H1 (cell line): Measurements from ENCODE around the gene TNS3. TPM values are rescaled to one million over a fixed set of nuclear protein-coding genes. Genes with fewer than 3 reads are reported as not detected.

Source experiments
- CTCF ChIA-PET: fragments of 300-600 bp; sonication (Branson Sonifier 250); formaldehyde crosslinking; loops from one replicate; lab custom pipeline; 2021; ENCODE audit not compliant: partially characterized antibody; lab: Charles Lee
- POLR2A ChIA-PET: fragments of 300-600 bp; sonication (Branson Sonifier 250); formaldehyde crosslinking; loops from one replicate; lab custom pipeline; 2021; ENCODE audit warnings: inconsistent platforms; ENCODE audit not compliant: partially characterized antibody; lab: Charles Lee
- DNase-seq, 2 experiments: peaks; one replicate each; pipeline versions ENCODE4 v3.0.0 to v3.0.0-alpha.2; 2010 to 2022; ENCODE audit warnings: low spot score in 2 of 2, low read depth in 1 of 2, mixed read lengths in 1 of 2
- FAIRE-seq: peaks from 2 replicates; lab custom pipeline; 2011; peaks lifted over from hg19 to GRCh38; lab: Jason Lieb, UNC
- H2AFZ ChIP-seq: 2 replicates; pipeline ENCODE4 v1.8.1; 2012; ENCODE audit warnings: low read length, inconsistent platforms
- H2AK5ac ChIP-seq: 2 replicates; pipeline ENCODE4 v1.6.1; 2013; ENCODE audit warnings: low read depth, low read length
- H2BK120ac ChIP-seq: replicated peaks from 2 replicates; pipeline ENCODE3; 2013; ENCODE audit warnings: low read depth, low read length, inconsistent platforms
- H2BK12ac ChIP-seq: 2 replicates; pipeline ENCODE4 v1.6.1; 2013; ENCODE audit warnings: low read depth, low read length
- H2BK15ac ChIP-seq: 2 replicates; pipeline ENCODE4 v1.6.1; 2013; ENCODE audit warnings: low read length
- H2BK20ac ChIP-seq: 2 replicates; pipeline ENCODE4 v1.6.1; 2013; ENCODE audit warnings: low read length
- H2BK5ac ChIP-seq: 2 replicates; pipeline ENCODE4 v1.6.1; 2013; ENCODE audit warnings: low read depth, low read length
- H3K14ac ChIP-seq: 2 replicates; pipeline ENCODE4 v1.6.1; 2013; ENCODE audit warnings: inconsistent platforms; ENCODE audit not compliant: insufficient read length
- H3K18ac ChIP-seq: 2 replicates; pipeline ENCODE4 v1.6.1; 2013; ENCODE audit warnings: low read length; ENCODE audit errors: extremely low read depth
- H3K23ac ChIP-seq: 2 replicates; pipeline ENCODE4 v1.6.1; 2013; ENCODE audit warnings: inconsistent platforms; ENCODE audit not compliant: insufficient read length
- H3K23me2 ChIP-seq: 2 replicates; pipeline ENCODE4 v1.6.1; 2013; ENCODE audit warnings: low read depth, low read length
- H3K27ac ChIP-seq: 2 replicates; pipeline ENCODE4 v1.6.1; 2011; ENCODE audit warnings: low read depth, low read length, inconsistent platforms
- H3K27me3 ChIP-seq, 4 experiments: replicated peaks in 1 of 4; 1 replicate in 1 of 4; 2 replicates in 3 of 4; pipeline versions ENCODE4 v1.6.1 to v1.8.1; 2011 to 2013; ENCODE audit warnings: low read length in 3 of 4, mild to moderate bottlenecking in 3 of 4, inconsistent platforms in 2 of 4, mixed read lengths in 2 of 4, moderate library complexity in 1 of 4; ENCODE audit not compliant: control insufficient read depth in 3 of 4, insufficient read depth in 3 of 4; ENCODE audit errors: extremely low read depth in 1 of 4
- H3K36me3 ChIP-seq, 4 experiments: 2 replicates each; pipeline versions ENCODE4 v1.6.1 to v1.8.1; 2011 to 2013; ENCODE audit warnings: mild to moderate bottlenecking in 4 of 4, low read length in 3 of 4, moderate library complexity in 2 of 4, control low read depth in 1 of 4, inconsistent platforms in 1 of 4; ENCODE audit not compliant: insufficient read depth in 4 of 4, control insufficient read depth in 2 of 4
- H3K4ac ChIP-seq: replicated peaks from 2 replicates; pipeline ENCODE3; 2013; ENCODE audit warnings: low read length, low read depth, mixed read lengths, inconsistent platforms; ENCODE audit not compliant: insufficient read length
- H3K4me1 ChIP-seq, 4 experiments: replicated peaks in 1 of 4; 1 replicate in 1 of 4; 2 replicates in 3 of 4; pipeline versions ENCODE4 v1.6.1 to v1.8.1; 2011 to 2013; ENCODE audit warnings: low read length in 3 of 4, inconsistent platforms in 2 of 4, mixed read lengths in 1 of 4; ENCODE audit not compliant: insufficient read depth in 4 of 4, control insufficient read depth in 3 of 4
- H3K4me2 ChIP-seq, 2 experiments: 2 replicates each; pipeline versions ENCODE4 v1.6.1 to v1.8.1; 2011 to 2013; ENCODE audit warnings: low read depth in 2 of 2, low read length in 2 of 2, control low read depth in 1 of 2, inconsistent platforms in 1 of 2, mild to moderate bottlenecking in 1 of 2; ENCODE audit not compliant: insufficient read depth in 1 of 2
- H3K4me3 ChIP-seq, 4 experiments: fragments of 200-600, 300-600 bp in 1 of 4; sonication (generic), shearing (Covaris generic), sonication (Bioruptor Twin) in 1 of 4; 2 replicates each; pipeline versions ENCODE4 v1.5.1 to v1.8.1; 2011 to 2016; ENCODE audit warnings: low read length in 4 of 4, low read depth in 3 of 4, control low read depth in 2 of 4, inconsistent platforms in 2 of 4, mild to moderate bottlenecking in 2 of 4, mixed read lengths in 1 of 4, moderate library complexity in 1 of 4; ENCODE audit not compliant: insufficient read depth in 2 of 4; ENCODE audit errors: extremely low read depth in 1 of 4
- H3K56ac ChIP-seq: replicated peaks from 2 replicates; pipeline ENCODE3; 2013; ENCODE audit warnings: low read depth, mild to moderate bottlenecking, mixed read lengths, low read length, inconsistent platforms; ENCODE audit not compliant: insufficient read length
- H3K79me1 ChIP-seq: 2 replicates; pipeline ENCODE4 v1.6.1; 2013; ENCODE audit warnings: low read depth, low read length, control low read depth
- H3K79me2 ChIP-seq, 2 experiments: 2 replicates each; pipeline versions ENCODE4 v1.6.1 to v1.8.1; 2012 to 2013; ENCODE audit warnings: low read length in 2 of 2, mild to moderate bottlenecking in 2 of 2, inconsistent platforms in 1 of 2; ENCODE audit not compliant: insufficient read depth in 2 of 2, control insufficient read depth in 1 of 2
- H3K9ac ChIP-seq, 4 experiments: replicated peaks in 1 of 4; 1 replicate in 1 of 4; 2 replicates in 3 of 4; pipeline versions ENCODE4 v1.6.1 to v1.8.1; 2011 to 2013; ENCODE audit warnings: low read depth in 3 of 4, low read length in 3 of 4, control low read depth in 2 of 4, mild to moderate bottlenecking in 2 of 4, moderate library complexity in 2 of 4, inconsistent platforms in 1 of 4; ENCODE audit errors: extremely low read depth in 1 of 4
- H3K9me3 ChIP-seq, 2 experiments: 2 replicates each; pipeline versions ENCODE4 v1.6.1 to v1.8.1; 2012 to 2013; ENCODE audit warnings: mild to moderate bottlenecking in 2 of 2, moderate library complexity in 2 of 2, control low read depth in 1 of 2, inconsistent platforms in 1 of 2, low read depth in 1 of 2, low read length in 1 of 2, mixed read lengths in 1 of 2; ENCODE audit not compliant: insufficient read depth in 2 of 2
- H4K20me1 ChIP-seq, 2 experiments: replicated peaks in 1 of 2; 2 replicates each; pipeline versions ENCODE3 to v1.8.1; 2011 to 2013; ENCODE audit warnings: inconsistent platforms in 2 of 2, low read length in 2 of 2, mild to moderate bottlenecking in 1 of 2; ENCODE audit not compliant: insufficient read depth in 2 of 2, control insufficient read depth in 1 of 2
- H4K5ac ChIP-seq: 2 replicates; pipeline ENCODE4 v1.6.1; 2013; ENCODE audit warnings: low read length, low read depth, mixed read lengths, inconsistent platforms; ENCODE audit not compliant: insufficient read length
- H4K8ac ChIP-seq: 2 replicates; pipeline ENCODE4 v1.8.0; 2013; ENCODE audit warnings: mild to moderate bottlenecking, moderate library complexity, low read length, inconsistent platforms; ENCODE audit not compliant: insufficient read depth; ENCODE audit errors: extremely low read depth
- H4K91ac ChIP-seq: replicated peaks from 2 replicates; pipeline ENCODE3; 2013; ENCODE audit warnings: low read length, mixed read lengths, inconsistent platforms; ENCODE audit not compliant: insufficient read length
- KDM5A ChIP-seq: fragments of 200-600 bp; IDR thresholded peaks from 2 replicates; pipeline ENCODE4 v1.7.1; 2012; ENCODE audit warnings: mild to moderate bottlenecking, low read length, inconsistent platforms, mixed read lengths
- RXRA ChIP-seq: IDR thresholded peaks from 2 replicates; pipeline ENCODE4 v1.6.1; 2011; ENCODE audit warnings: low read depth, mild to moderate bottlenecking, low read length, moderate library complexity; ENCODE audit not compliant: insufficient read depth
- WGBS, 2 experiments: shearing (Covaris generic) in 1 of 2; methylation state at CpG; one replicate each; pipeline versions ENCODE4 v1.1.6 to v1.1.7; 2013 to 2015; ENCODE audit warnings: low lambda C conversion rate in 2 of 2, mixed read lengths in 2 of 2, inconsistent platforms in 1 of 2, low coverage in 1 of 2, missing lambda C conversion rate in 1 of 2; ENCODE audit not compliant: insufficient replicate concordance in 2 of 2, insufficient coverage in 1 of 2, insufficient read length in 1 of 2; ENCODE audit errors: extremely low coverage in 1 of 2, missing lambda C conversion rate in 1 of 2; 5-methylcytosine and 5-hydroxymethylcytosine counted together
- polyA plus RNA-seq, 7 experiments: library from polyadenylated mRNA; depleted of rRNA in 3 of 7; stranded (reverse) in 5 of 7; unstranded in 2 of 7; fragments of >200 nt in 5 of 7; fragments of 200-250 nt in 2 of 7; gene quantifications; 1 replicate in 5 of 7; 2 replicates in 1 of 7; 4 replicates in 1 of 7; pipeline versions ENCODE4 v1.2.1 to v1.2.3, GENCODE V29; 2011 to 2013; ENCODE audit warnings: missing spikeins in 2 of 7, mixed read lengths in 2 of 7
- total RNA-seq: library from RNA; stranded (reverse); fragmentation: NEBNext Ultra II Directional; extraction: Animal tissue kit (Norgen Biotek cat#: 25700); gene quantifications from 2 replicates; pipeline ENCODE4 v1.2.1, GENCODE V29; 2021

The TNS3 gene
- total and polyA plus RNA-seq, 2 of the 8 experiments (the other 6 are each of a cell fraction or from before 2014, with no cell fraction given): 11.9 to 24.2 TPM

GRCh38 chr7:47227762-47228177, 354.1 kb downstream of the TNS3 start:
- no peak overlapping the region; the same call in 1 of the 2 replicates for H4K8ac ChIP-seq
- no peak overlapping the region for H3K4ac ChIP-seq
- no peak overlapping the region for H3K9ac ChIP-seq
- H2BK15ac ChIP-seq: no peak overlapping the region
- no peak overlapping the region for H2AK5ac ChIP-seq
- DNase-seq (no peak), FAIRE-seq (no peak)
- no peaks in the 10 kb centered on the region for H3K4me1 ChIP-seq
- no peaks in the 10 kb centered on the region for H3K79me2 ChIP-seq
- no peaks in the 10 kb centered on the region for H3K27me3 ChIP-seq
- no peak overlapping the region for H3K4me3 ChIP-seq
- 85% methylated on average over 6 of the region's 6 CpGs; no CpG with 5 or more reads in 1 of the 2 experiments for WGBS, 2 experiments
- no peaks in the 10 kb centered on the region for H3K9me3 ChIP-seq
- no peak overlapping the region for H2BK12ac ChIP-seq
- no peak overlapping the region for H3K4me2 ChIP-seq
- H4K20me1 ChIP-seq: no peaks in the 10 kb centered on the region
- CTCF ChIA-PET: interaction anchor here (1.0 kb wide), 1 partner anchor 11 kb away, joined by 3 read pairs; no protein-coding TSS in a partner anchor
- no peak overlapping the region for H4K91ac ChIP-seq
- H3K14ac ChIP-seq: no peak overlapping the region
- H3K23me2 ChIP-seq: no peaks in the 10 kb centered on the region
- POLR2A ChIA-PET: no interaction called here
- H3K18ac ChIP-seq: no peak overlapping the region
- no peak overlapping the region; the same call in 1 of the 2 replicates for H2AFZ ChIP-seq
- H4K5ac ChIP-seq: no peak overlapping the region
- no peak overlapping the region for H3K56ac ChIP-seq
- H3K23ac ChIP-seq: no peak overlapping the region
- H2BK5ac ChIP-seq: no peak overlapping the region
- H3K36me3 ChIP-seq: no peaks in the 10 kb centered on the region
- H3K27ac ChIP-seq: no peak overlapping the region
- H2BK20ac ChIP-seq: no peak overlapping the region
- H3K79me1 ChIP-seq: no peaks in the 10 kb centered on the region
- no peak overlapping the region for H2BK120ac ChIP-seq
- TF ChIP-seq RXRA (no peak), KDM5A (no peak)
